HG02884 (cell line): Measurements from ENCODE around the gene TLK2.
"Not testable (repeated sequence)": the region's sequence is repeated elsewhere in the genome, so short reads cannot be mapped to it uniquely, and the experiment has no call there.

Experiments
- ATAC-seq: cut with Tn5 transposase; IDR thresholded peaks from one replicate; pipeline ENCODE4 v1.9.1; 2021; ENCODE audit warnings: mild to moderate bottlenecking, moderate library complexity; ENCODE audit not compliant: unreplicated experiment

The TLK2 gene

DNA sequence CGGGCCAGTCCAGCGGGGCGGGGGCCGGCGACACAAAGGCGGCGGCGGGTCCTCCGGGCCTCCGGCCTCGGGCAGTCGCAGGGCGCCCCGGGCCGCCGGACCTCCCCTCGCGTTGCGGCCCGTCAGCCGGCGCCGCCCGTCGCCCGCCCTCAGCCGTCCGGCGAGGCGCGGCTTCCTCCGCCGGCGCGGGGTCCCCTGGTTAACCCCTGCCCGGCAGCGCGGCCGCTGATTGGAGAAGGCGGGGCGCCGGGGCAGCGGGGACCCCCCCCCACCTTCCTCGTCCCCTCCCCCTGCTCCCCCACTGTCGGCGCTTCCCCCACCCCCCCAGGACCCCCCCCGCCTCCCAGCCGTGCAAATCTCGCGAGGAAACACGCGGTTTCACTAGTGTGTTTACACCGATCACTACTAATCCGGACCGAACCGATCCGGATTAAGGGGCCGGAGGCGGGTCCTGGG, at the start of gene TLK2:
Gene TLK2, plus strand, starts transcription at position 402 of the 456 bp plus-strand sequence. CDS start 2,301 bp downstream, outside the sequence.
- ATAC-seq, result peak; percentile 70

DNA sequence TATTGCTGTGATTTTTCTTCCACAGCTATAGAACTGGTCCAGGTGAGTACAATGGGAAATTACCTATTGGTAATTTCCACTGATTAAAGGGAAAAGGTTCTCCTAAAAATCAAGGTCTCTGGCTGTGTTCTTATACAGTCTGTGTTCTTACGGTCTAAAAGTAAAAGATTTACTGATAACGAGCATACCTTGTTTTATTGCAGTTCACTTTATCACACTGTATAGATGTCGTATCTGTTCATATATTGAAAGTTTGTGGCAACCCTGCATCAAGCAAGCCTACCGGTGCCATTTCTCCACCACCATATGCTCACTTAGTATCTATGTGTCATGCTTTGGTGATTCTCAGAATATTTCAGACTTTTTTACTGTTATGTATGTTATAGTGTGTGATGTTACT, 43.4 kb upstream of the TLK2 start:
- not testable (repeated sequence) for ATAC-seq

- not testable (repeated sequence) for ATAC-seq
These were observed 37.4 kb upstream of the TLK2 start for GRCh38 chr17:62441181-62441580.

- ATAC-seq, result no peak
These were observed 34.6 kb upstream of the TLK2 start for GRCh38 chr17:62444063-62444462.

- ATAC-seq, result not testable (repeated sequence)
These were observed 32.8 kb upstream of the TLK2 start for GRCh38 chr17:62445791-62446190.

DNA sequence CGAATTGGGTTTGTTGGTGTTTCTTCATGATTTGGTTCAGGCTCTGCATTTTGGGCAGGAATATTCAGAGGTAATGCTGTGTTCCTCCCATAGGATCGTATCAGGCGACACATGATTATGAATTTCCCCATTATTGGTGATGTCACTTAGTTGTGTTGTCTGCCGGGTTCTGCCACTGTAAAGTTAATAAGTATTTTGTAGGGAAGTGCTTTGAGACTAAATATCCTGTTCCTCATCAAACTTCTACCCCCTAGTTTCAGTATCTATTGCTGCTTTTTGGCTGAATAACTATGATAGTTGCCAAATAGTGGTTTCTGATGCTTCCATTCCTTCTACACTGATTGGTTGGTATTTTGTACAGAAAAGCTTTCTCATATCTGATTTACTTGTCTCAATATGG, 26.4 kb upstream of the TLK2 start:
- ATAC-seq, result not testable (repeated sequence)

- ATAC-seq, result not testable (repeated sequence)
These were observed 25.6 kb upstream of the TLK2 start for GRCh38 chr17:62453041-62453440.

DNA sequence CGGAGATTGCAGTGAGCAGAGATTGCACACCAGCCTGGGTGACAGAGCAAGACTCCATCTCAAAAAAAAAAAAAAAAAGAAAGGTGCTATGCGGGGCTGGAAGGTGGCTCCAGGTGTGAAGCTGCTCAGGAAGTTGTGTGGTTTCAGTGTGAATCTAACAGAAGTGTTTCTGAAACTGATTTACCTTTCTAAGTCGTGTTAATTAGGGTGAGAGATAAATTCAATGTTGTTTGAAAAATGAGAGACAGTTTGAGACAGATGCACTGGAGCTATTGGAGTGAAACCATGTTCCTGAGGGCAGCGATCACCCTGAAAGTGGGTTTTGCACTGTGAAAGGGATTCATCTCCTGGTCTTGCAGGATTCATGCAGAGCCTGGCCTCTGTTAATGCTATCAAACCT, 25.0 kb upstream of the TLK2 start:
- ATAC-seq, result peak; percentile 23

GRCh38 chr17:62454111-62454510, 24.5 kb upstream of the TLK2 start:
- ATAC-seq, result peak; percentile 47

DNA sequence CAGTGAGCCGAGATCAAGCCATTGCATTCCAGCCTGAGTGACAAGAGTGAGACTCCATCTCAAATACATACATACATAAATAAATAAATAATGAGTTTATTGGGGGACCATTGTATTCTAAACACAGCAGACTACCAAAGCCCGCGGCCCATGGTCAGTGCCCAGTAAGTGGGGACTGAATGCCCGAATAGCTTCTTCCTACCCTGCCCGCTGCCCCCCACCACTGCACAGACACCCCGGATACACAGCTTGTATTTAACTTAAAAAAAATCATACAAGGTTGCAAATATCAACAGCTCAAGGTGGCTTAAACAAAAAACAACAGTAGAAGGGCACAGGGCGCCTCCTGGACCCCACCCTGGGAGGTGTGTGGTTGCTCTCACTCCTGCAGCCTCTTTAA, 22.6 kb upstream of the TLK2 start:
- no peak for ATAC-seq

- not testable (repeated sequence) for ATAC-seq
These were observed 20.1 kb upstream of the TLK2 start for GRCh38 chr17:62458483-62458882.

DNA sequence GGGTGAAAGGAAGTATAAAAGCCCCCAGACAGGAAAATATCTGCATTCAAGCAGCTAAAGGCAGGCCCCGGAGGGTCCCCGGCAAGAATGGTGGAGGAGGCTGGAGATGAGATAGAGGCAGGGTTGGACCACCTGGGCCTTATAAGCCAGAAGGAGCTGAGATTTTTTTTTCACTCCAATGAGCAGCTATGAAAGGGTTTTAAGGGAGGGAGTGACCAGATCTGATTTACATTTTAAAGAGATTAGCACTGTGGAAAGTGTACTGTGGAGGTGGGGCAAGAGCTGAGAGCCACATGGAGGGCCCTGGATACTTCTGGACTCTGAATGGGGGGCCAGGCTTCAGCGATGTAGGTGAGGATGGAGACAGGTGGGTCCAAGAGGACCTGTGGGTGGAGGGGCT, 14.2 kb upstream of the TLK2 start:
- ATAC-seq, result not testable (repeated sequence)

- ATAC-seq, result not testable (repeated sequence)
These were observed 13.4 kb upstream of the TLK2 start for GRCh38 chr17:62465271-62465670.

DNA sequence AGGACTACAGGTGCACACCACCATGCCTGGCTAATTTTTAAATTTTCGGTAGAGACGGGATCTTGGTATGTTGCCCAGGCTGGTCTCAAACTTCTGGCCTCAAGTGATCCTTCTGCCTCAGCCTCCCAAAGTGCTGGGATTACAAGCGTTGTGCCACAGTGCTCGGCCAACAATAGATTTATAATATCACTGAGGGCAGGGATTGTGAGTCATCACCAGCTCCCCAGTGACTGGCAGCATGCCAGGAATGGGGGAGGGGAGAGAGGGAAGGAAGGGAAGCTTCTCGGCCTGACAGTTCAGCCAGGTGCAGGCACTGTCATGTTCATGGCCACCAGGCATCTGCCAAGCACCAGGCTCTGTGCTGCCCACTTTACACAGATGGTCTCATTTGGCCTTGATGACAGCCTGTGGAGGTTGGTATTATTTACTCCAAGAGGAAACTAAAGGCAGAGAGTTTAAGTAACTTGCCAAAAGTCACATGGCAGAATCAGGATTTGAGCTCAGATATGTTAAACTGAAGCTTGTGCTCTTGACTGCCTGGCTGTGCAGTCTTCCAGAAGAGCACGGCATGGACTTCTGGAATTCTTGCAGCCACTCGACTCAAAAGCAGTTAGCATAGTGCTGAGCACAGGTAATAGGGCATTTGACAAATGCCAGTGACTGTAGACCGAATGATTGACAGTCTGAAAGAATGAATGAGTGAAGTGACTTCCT, 7.8 kb upstream of the TLK2 start:
- ATAC-seq, result not testable (repeated sequence)

DNA sequence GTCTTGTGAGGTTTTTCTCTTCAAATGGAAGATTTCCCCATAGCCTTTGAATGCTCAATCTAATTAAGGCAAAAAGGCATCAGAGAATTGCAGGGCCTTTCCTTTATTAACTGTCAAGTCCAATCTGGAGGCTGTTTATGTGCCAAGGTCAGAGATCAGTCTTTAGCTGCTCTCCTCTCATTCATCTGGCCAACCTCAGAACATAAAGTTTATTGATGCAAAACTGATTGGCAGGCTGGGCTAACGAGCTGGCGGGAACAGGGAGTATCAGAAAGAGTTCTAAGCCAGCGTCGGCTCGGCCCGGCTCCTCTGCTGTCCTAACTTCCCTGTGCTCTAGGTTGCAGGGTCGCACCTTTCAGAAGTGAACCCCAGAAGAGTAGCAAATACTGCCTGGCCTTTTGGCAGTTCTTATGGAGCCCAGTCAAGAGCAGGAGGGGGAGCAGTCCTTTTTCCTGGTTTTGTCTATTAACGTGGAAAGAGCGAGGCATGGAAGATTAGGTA, 7.2 kb upstream of the TLK2 start:
- ATAC-seq, result not testable (repeated sequence)

DNA sequence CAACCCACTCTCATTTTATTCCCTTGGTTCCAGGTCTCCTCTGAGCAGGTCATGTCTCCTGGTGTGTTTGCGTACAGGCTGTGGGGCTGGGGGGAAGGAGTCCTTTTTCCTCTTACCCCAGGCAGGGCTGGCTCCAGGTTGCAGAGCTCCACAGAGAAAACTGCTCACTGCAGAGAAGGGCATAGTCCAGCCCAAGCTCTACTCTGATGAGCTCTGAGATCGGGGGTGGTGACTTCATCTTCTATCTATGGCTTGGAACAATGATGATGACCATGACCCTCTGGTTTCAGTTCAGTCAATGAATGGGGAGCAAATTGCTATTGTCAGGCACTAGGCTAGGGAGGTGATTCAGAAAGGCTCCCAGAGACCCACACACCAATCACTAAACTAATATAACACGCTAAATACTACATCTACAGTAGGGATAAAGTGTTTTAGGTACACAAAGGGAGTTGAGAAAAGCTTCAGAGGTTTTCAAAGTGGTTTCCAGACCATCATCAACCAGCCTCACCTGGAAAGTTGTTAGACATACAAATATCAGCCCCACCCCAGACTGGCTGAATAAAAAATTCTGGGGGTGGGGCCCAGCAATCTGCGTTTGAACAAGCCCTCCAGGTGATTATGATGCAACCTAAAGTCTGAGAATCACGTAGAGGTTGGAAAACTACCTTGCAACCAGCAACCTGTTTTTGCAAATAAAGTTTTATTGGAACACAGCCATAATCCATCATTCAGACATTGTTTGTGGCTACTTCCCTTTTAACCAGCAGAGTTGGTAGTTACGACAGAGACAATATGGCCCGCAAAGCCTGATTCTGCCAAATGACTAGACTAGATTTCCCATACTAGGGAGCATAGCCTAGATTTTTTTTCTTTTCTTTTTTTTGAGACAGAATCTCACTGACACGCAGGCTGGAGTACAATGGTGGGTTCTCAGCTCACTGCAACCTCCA, 5.3 kb upstream of the TLK2 start:
- not testable (repeated sequence) for ATAC-seq

GRCh38 chr17:62477111-62477510, 1.5 kb upstream of the TLK2 start:
- not testable (repeated sequence) for ATAC-seq

DNA sequence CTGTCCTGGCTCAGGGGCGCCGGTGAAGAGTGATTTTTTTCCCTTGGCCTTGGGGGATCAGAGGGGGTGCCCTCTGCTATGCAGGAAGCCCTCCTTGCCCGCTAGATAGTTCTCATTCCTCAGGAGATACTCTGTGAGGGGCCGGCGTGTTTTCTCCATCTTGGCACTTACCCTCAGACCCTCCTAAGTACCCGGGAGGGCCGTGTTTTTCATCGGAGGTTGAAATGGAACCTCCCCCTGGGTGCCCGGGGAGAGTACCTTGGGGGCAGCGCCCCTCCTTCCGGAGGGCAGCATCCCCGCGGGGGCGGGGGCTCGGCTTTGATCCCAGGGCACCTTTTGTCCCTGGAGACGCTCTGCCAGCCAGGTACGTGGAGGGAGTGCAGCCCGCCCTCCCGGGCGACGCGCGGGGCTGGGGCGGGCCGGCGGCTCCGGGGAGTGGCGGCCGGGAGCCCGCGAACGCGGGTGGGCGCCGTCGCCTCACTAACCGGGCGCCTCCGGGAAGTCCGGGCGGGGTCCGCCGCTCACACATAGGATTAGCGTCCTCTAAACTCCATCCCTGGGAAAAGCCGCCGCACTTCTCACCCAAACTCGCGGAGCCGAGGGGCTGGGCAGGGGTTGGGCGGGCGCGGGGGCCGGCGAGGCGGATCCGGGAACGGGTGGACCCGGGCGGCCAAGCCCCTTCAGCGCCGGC, 762 bp upstream of the TLK2 start:
- peak; percentile 16 for ATAC-seq

GRCh38 chr17:62478880-62479638, 434 bp downstream of the TLK2 start:
- ATAC-seq, result peak; percentile 24

GRCh38 chr17:62479639-62480258, 1.1 kb downstream of the TLK2 start:
- ATAC-seq, result not testable (repeated sequence)
